Measurements from ENCODE around the gene CAPN10.

DNA sequence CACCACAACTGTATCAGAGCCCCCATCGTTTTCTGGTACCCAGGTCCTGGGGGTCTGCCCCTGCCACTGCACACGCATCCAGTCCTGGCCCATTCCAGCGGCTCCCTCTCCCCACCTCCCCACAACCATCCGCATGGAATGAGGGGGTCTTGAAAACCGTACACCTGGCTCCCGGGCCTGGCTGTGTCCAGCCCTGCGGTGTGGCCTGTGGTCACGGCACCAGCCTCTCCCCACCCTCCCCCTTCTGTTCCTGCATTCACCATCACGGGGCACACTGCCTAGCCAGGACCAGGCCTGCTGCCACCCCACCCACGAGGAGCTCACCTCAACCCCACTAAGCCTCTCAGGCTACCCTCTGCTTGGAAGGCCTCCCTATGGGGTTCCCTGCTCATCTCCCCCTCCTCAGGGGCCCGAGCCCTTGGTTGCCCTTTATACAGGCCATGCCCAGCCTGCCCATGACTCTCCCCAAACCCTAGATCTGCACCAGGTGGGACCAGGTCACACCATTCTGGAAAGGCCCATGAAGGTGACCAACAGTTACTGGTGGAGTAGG is 50.1 kb downstream of the CAPN10 start:
- TF ChIP-seq, protein P1, sequence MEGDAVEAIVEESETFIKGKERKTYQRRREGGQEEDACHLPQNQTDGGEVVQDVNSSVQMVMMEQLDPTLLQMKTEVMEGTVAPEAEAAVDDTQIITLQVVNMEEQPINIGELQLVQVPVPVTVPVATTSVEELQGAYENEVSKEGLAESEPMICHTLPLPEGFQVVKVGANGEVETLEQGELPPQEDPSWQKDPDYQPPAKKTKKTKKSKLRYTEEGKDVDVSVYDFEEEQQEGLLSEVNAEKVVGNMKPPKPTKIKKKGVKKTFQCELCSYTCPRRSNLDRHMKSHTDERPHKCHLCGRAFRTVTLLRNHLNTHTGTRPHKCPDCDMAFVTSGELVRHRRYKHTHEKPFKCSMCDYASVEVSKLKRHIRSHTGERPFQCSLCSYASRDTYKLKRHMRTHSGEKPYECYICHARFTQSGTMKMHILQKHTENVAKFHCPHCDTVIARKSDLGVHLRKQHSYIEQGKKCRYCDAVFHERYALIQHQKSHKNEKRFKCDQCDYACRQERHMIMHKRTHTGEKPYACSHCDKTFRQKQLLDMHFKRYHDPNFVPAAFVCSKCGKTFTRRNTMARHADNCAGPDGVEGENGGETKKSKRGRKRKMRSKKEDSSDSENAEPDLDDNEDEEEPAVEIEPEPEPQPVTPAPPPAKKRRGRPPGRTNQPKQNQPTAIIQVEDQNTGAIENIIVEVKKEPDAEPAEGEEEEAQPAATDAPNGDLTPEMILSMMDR (IDR thresholded peaks at IDR 0.05), result no peak
- TF ChIP-seq POLR2AphosphoS5 (IDR thresholded peaks at IDR 0.05), result no peak

Measured in prostate gland (tissue), 2 donors.